ENCODE data around the gene CXCR3.

DNA sequence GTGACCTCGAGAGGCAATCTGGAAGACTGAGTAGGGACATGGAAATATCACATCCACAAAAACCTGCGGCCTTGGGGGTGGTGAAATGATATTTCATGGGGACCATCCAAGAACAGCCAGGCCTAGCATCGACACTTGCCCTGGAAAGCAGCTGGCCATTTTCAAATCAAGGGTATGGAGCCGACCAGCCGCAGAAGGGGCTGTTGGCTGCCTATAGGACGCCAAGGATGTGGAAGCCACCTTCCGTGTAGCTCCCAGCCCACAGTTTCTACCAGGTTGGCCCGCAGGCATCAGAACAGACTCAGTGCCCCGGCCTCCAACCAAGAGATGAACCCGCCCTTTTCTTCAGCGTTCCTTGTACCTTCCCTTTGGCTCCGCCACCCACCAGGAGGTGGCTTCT, 43.6 kb upstream of the CXCR3 start:
- TF ChIP-seq, protein P1, sequence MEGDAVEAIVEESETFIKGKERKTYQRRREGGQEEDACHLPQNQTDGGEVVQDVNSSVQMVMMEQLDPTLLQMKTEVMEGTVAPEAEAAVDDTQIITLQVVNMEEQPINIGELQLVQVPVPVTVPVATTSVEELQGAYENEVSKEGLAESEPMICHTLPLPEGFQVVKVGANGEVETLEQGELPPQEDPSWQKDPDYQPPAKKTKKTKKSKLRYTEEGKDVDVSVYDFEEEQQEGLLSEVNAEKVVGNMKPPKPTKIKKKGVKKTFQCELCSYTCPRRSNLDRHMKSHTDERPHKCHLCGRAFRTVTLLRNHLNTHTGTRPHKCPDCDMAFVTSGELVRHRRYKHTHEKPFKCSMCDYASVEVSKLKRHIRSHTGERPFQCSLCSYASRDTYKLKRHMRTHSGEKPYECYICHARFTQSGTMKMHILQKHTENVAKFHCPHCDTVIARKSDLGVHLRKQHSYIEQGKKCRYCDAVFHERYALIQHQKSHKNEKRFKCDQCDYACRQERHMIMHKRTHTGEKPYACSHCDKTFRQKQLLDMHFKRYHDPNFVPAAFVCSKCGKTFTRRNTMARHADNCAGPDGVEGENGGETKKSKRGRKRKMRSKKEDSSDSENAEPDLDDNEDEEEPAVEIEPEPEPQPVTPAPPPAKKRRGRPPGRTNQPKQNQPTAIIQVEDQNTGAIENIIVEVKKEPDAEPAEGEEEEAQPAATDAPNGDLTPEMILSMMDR (IDR thresholded peaks at IDR 0.05) = no peak
- TF ChIP-seq POLR2A (IDR thresholded peaks at IDR 0.05) = no peak

All from Peyer's patch (tissue), 4 donors.